ENCODE results near the gene PCP2. TPM values are rescaled to one million over a fixed set of nuclear protein-coding genes. Genes with fewer than 3 reads are reported as not detected.

PCP2 gene
- polyA plus RNA-seq (2012; ENCODE audit: insufficient read depth, insufficient read length): 2.1 TPM

- no peak within 1 kb of the TSS for H3K4me3 ChIP-seq (ENCODE audit: low read length)
- DNase-seq (ENCODE audit: low read depth, low spot score): no peak
Observed at GRCh38 chr19:7633698-7634097, at the start of gene PCP2. Gene PCP2 (minus strand): TSS chr19:7633719. CDS start chr19:7633457, 262 bp downstream.

DNA sequence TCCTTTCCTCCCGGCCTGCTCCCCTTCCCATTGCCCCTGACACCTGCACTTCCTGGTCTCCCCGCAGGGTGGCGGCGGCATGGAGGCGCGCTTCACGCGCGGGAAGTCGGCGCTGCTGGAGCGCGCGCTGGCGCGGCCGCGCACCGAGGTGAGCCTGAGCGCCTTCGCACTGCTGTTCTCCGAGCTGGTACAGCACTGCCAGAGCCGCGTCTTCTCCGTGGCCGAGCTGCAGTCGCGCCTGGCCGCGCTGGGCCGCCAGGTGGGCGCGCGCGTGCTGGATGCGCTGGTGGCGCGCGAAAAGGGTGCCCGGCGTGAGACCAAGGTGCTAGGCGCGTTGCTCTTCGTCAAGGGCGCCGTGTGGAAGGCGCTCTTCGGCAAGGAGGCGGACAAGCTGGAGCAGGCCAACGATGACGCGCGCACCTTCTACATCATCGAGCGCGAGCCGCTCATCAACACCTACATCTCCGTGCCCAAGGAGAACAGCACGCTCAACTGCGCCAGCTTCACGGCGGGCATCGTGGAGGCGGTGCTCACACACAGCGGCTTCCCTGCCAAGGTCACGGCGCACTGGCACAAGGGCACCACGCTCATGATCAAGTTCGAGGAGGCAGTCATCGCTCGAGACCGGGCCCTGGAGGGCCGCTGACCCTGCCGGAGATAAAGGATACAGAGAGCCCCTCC is 48.8 kb upstream of the PCP2 start:
- DNase-seq (ENCODE audit: low read depth, low spot score): no peak
- peak overlapping the region; percentile 87 for H3K4me3 ChIP-seq (ENCODE audit: low read length)

DNA sequence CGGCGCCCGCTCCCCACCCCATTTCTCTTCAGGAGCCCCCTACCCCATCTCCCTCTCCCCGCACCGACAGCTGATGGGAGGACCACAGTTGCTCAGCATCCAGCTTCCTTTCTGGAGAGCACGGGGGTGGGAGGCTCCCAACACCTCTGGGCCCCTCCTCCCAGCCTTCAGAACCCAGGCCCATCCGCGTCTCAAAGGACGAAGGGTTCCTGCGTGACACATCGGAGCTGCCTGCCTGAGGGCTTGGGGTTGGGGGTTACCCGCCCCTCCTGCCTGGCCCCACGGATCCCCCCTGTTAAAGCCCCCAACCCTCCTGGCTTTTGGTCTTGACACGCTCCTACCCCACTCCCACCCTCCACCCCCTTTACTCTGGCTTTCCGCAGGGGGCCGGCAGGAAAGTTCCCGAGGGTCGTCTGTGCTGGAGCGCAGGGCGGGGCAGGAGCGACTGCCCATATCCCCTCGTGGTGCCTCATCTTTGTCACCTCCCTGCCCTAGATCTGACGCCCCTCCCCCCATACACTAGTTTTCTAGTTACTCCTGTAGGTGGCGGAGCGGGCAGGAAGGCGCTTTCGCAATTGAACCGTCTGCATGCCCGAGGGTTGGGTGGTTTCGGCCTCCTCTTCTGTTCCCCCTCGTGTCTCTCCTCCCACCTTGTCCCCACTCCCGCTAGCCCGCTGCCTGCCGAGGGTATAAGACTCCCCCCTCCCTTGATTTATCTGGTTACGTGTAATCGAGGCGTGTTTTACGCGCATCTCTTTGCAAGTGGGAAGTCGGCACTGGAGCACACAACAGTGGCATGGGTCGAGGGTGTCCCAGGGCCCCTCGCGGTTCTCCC is 48.0 kb upstream of the PCP2 start:
- peak; percentile 90 for DNase-seq (ENCODE audit: low read depth, low spot score)
- peak overlapping the region; percentile 87 for H3K4me3 ChIP-seq (ENCODE audit: low read length)

GRCh38 chr19:7680606-7681339 is 47.3 kb upstream of the PCP2 start, which contains the start of gene TRAPPC5:
Gene TRAPPC5 (plus strand): TSS chr19:7680833. CDS start chr19:7682254, 1,421 bp downstream.
- peak; percentile 78 for DNase-seq (ENCODE audit: low read depth, low spot score)
- peak within 1 kb of the TSS; percentile 87 for H3K4me3 ChIP-seq (ENCODE audit: low read length)

DNA sequence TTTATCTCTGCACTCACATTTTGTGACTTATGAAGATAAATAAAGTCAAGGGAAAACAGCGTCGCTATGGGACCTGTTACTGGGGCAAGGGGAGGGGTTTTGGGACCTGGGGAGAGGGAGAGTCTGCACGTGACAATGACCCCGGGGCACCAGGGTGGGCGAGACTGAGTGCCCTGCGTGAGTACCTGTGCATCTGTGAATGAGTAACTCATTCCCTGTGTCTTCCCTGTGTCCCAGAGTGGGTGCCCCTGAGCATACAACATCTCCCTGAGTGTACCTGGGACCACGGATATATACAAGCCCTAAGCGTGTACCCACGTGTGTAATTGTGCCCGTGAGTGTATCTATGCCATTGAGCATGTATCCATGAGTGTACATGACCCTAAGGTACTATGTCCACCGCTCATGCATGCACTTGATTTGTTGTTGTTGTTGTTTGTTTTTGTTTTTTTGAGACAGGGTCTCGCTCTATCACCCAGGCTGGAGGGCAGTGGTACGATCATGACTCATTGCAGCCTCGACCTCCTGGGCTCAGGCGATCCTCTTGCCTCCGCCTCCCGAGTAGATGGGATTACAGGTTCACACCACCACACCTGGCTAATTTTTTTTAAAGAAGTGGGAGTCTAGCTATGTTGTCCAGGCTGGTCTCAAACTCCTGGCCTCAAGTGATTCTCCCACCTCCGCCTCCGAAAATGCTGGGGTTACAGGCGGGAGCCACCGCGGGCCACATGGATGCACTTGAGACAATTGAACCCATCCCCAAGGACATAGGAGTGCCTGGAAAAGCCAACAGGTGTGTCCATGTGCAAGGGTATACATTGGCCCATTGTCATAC is 46.5 kb upstream of the PCP2 start:
- DNase-seq (ENCODE audit: low read depth, low spot score): no peak

DNA sequence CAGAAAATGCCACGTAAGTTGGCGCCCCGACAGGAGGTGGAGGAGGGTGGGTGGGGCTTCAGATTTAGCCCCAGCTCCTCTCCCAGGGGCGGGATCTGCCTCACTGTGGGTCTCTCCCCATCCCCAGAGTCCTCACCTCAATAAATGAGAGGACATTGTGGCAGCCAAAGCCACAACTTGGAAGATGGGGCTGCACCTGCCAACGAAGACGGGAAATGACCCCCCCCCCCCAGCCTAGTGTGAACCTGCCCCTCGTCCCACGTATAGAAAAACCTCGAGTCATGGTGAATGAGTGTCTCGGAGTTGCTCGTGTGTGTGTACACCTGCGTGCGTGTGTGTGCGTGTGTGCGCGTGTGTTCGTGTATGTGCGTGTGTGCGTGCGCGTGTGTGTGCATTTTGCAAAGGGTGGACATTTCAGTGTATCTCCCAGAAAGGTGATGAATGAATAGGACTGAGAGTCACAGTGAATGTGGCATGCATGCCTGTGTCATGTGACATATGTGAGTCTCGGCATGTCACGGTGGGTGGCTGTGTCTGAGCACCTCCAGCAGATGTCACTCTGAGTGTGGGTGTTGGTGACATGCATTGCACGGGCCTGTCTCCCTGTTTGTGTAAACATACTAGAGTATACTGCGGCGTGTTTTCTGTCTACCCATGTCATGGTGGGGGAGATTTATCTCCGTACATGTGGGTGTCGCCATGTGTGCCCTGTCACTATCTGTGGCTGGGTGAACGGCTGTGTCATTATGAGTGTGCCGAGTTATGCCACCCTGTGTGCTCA is 45.6 kb upstream of the PCP2 start:
- peak; percentile 75 for DNase-seq (ENCODE audit: low read depth, low spot score)
- peak overlapping the region; percentile 31 for H3K4me3 ChIP-seq (ENCODE audit: low read length)

More for the DNA sequence above, 46.5 kb upstream of the PCP2 start:
- H3K4me3 ChIP-seq (ENCODE audit: low read length): peak overlapping the region; percentile 87

- no peak for DNase-seq (ENCODE audit: low read depth, low spot score)
- no peak overlapping the region for H3K4me3 ChIP-seq (ENCODE audit: low read length)
Observed at GRCh38 chr19:7677669-7678311, 44.3 kb upstream of the PCP2 start.

- no peak for DNase-seq (ENCODE audit: low read depth, low spot score)
- H3K4me3 ChIP-seq (ENCODE audit: low read length): peak within 1 kb of the TSS; percentile 36
Observed at GRCh38 chr19:7676854-7677253, 43.3 kb upstream of the PCP2 start, which contains the start of gene MCEMP1. Gene MCEMP1 (plus strand): TSS chr19:7677090. CDS start chr19:7677121, 31 bp downstream.

DNA sequence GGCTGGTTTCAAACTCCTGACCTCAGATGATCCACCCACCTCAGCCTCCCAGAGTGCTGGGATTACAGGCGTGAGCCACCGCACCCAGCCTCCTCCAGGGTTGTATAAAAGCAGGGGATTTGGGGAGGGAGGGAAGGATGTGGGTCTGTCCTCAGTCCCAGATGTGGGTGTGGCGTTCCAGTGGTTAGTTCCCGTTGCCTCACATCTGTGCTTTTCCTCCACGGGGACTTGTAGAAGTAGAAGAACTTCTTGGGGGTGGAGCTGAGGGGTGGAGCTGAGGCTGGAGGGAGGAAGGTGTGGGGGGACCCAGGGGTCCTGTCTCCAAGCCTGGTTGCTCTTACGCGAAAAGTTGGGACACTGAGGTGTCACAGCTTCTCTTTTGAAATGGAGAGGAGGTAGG is 42.9 kb upstream of the PCP2 start:
- H3K4me3 ChIP-seq (ENCODE audit: low read length): peak overlapping the region; percentile 36
- DNase-seq (ENCODE audit: low read depth, low spot score): peak; percentile 73

GRCh38 chr19:7674010-7675005 is 40.8 kb upstream of the PCP2 start:
- peak overlapping the region; percentile 42 for H3K4me3 ChIP-seq (ENCODE audit: low read length)
- DNase-seq (ENCODE audit: low read depth, low spot score): peak; percentile 88

- no peak overlapping the region for H3K4me3 ChIP-seq (ENCODE audit: low read length)
- DNase-seq (ENCODE audit: low read depth, low spot score): no peak
Observed at GRCh38 chr19:7672522-7672921, 39.0 kb upstream of the PCP2 start.

DNA sequence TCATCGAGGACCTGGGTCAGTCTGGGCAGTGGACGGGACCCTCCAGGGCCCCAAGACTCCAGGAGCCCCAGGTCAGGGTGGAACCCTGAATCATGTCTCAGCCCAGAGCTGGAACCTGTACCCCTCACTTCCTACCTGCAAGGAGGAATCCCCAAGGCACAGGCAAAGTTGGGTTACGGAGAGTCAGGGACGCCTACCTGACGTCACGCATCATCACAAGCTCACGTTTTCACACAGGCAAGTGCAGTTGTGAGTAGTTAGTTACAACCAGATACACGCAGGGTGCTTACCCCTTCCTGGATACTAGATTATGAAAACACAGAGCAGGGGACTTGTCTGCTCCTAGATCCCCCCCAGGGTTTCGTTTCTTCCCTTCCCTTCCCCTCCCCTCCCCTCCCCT is 37.3 kb upstream of the PCP2 start:
- no peak overlapping the region for H3K4me3 ChIP-seq (ENCODE audit: low read length)
- no peak for DNase-seq (ENCODE audit: low read depth, low spot score)

DNA sequence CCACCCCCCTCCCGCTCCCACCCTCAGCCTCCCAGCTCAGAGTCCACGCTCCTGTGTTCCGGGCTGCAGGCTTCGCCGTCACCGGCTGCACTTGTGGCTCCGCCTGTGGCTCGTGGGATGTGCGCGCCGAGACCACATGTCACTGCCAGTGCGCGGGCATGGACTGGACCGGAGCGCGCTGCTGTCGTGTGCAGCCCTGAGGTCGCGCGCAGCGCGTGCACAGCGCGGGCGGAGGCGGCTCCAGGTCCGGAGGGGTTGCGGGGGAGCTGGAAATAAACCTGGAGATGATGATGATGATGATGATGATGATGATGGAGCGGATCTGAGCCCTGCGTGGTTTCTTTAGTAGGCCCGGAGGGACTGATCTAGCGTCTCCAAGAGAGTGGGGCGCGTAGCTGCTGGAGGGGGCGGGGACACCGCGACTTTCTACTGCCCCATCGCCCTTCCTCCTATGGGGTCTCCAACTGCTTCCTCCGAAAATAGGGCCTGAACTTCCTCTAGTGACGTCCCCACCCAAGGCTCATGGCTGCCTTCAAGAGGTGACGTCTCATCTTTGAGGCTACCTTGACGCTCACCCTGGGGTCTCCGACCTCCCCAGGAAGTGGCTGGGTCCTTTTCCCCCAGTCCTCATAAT is 36.7 kb upstream of the PCP2 start:
- DNase-seq (ENCODE audit: low read depth, low spot score): no peak

GRCh38 chr19:7669641-7670040 is 36.1 kb upstream of the PCP2 start:
- DNase-seq (ENCODE audit: low read depth, low spot score): no peak
- no peak overlapping the region for H3K4me3 ChIP-seq (ENCODE audit: low read length)

More for the DNA sequence above, 36.7 kb upstream of the PCP2 start:
- H3K4me3 ChIP-seq (ENCODE audit: low read length): no peak overlapping the region

- DNase-seq (ENCODE audit: low read depth, low spot score): peak; percentile 76
- H3K4me3 ChIP-seq (ENCODE audit: low read length): peak within 1 kb of the TSS; percentile 24; the same call in 1 of the 2 replicates
Observed at GRCh38 chr19:7668842-7669241, 35.3 kb upstream of the PCP2 start, which contains the start of gene RETN. Gene RETN (plus strand): TSS chr19:7669049. CDS start chr19:7669327, 278 bp downstream.

GRCh38 chr19:7665076-7665475 is 31.6 kb upstream of the PCP2 start:
- DNase-seq (ENCODE audit: low read depth, low spot score): no peak
- no peak overlapping the region for H3K4me3 ChIP-seq (ENCODE audit: low read length)

Measured in Jurkat, Clone E6-1 (cell line).